Keratinocyte (primary cell): ENCODE data around the gene CCDC38.

Experiments used
- EZH2 ChIP-seq: IDR thresholded peaks from one replicate; pipeline ENCODE4 v1.6.1; 2012; ENCODE audit warnings: inconsistent platforms, mild to moderate bottlenecking, low read length, moderate library complexity
- TF ChIP-seq, protein P1 (sequence below), 3 experiments: IDR thresholded peaks in 1 of 3; conservative IDR thresholded peaks in 1 of 3; optimal IDR thresholded peaks in 1 of 3; 2 replicates in 2 of 3; 3 replicates in 1 of 3; pipeline versions ENCODE3 to v1.5.1; 2011; ENCODE audit warnings: low read length in 3 of 3, mild to moderate bottlenecking in 3 of 3, moderate library complexity in 2 of 3, control low read depth in 1 of 3, inconsistent platforms in 1 of 3; ENCODE audit not compliant: insufficient read depth in 2 of 3; ENCODE audit errors: extremely low read depth in 1 of 3

DNA sequence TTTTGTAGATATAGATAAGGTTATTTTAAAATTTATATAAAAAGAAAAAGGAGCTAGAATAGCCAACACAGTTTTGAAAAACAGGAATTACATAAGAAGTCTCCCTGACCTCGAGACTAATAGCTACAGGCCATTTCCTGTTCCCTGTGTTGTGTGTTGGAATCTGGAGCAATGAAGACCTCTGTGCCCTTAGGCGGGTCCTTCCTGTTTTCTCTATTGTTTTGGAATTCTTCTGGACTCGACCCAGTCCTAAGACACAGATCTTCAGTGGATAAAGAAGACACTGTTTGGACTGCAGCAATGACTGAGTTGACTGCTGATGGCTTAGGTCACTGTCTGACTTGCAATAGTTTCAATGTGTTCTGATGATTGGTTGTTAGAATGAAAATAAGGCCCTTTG lies 57.4 kb downstream of the CCDC38 start:
- TF ChIP-seq, protein P1, sequence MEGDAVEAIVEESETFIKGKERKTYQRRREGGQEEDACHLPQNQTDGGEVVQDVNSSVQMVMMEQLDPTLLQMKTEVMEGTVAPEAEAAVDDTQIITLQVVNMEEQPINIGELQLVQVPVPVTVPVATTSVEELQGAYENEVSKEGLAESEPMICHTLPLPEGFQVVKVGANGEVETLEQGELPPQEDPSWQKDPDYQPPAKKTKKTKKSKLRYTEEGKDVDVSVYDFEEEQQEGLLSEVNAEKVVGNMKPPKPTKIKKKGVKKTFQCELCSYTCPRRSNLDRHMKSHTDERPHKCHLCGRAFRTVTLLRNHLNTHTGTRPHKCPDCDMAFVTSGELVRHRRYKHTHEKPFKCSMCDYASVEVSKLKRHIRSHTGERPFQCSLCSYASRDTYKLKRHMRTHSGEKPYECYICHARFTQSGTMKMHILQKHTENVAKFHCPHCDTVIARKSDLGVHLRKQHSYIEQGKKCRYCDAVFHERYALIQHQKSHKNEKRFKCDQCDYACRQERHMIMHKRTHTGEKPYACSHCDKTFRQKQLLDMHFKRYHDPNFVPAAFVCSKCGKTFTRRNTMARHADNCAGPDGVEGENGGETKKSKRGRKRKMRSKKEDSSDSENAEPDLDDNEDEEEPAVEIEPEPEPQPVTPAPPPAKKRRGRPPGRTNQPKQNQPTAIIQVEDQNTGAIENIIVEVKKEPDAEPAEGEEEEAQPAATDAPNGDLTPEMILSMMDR (optimal IDR thresholded peaks at IDR 0.05 in 1 of 3, IDR thresholded peaks at IDR 0.05 in 1 of 3, conservative IDR thresholded peaks at IDR 0.05 in 1 of 3; ENCODE audit: extremely low read depth in 1 of 3, insufficient read depth in 2 of 3, low read length in 3 of 3), result no peak
- TF ChIP-seq EZH2, result no peak
